Measurements from ENCODE around the gene FIGNL2.
A peak's percentile ranks its signal among the peaks of the same experiment; 100 is the strongest.

FIGNL2 gene

GRCh38 chr12:51867796-51868428 lies 19.4 kb upstream of the FIGNL2 start:
- H3K4me1 ChIP-seq (ENCODE audit: control insufficient read depth in 2 of 2, insufficient read depth in 2 of 2, low read length in 2 of 2): peaks cover 9 to 14% of the 10 kb centered on the region in 2 donors
- no peak overlapping the region for H3K9ac ChIP-seq (ENCODE audit: low read depth in 1 of 2, low read length in 2 of 2)
- no peaks in the 10 kb centered on the region for H3K36me3 ChIP-seq (ENCODE audit: control insufficient read depth in 2 of 2, insufficient read depth in 2 of 2, low read length in 2 of 2)
- H3K4me3 ChIP-seq (ENCODE audit: low read length in 2 of 2): no peak overlapping the region
- peaks cover 12 to 25% of the 10 kb centered on the region in 2 donors for H3K27me3 ChIP-seq (ENCODE audit: control insufficient read depth in 2 of 2, insufficient read depth in 2 of 2, low read length in 2 of 2)
- no peak overlapping the region for H3K27ac ChIP-seq (ENCODE audit: low read depth in 2 of 2, low read length in 2 of 2)
- H3K9me3 ChIP-seq (ENCODE audit: control insufficient read depth in 2 of 2, low read length in 2 of 2): no peaks in the 10 kb centered on the region

DNA sequence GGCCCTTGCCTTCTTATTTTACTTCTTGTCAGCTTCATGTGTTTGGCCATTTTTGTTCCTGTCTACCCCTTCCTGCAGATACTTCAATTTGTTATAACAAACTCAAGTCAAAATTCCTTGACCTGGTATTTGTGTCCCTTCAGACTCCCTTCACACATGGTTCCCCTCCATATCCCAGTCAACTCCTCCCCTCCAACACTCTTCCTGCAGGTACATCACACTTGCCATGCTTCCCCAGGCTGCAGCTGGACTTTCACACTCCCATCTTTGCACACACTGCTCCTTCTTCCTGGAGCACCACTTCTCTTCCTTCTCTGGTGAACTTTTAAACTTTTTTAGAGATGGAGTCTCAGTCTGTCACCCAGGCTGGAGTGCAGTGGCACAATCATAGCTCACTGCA lies 18.9 kb upstream of the FIGNL2 start:
- Histone ChIP-seq H3K9me3 (ENCODE audit: control insufficient read depth in 2 of 2, low read length in 2 of 2) (no peaks in the 10 kb centered on the region), H3K9ac (ENCODE audit: low read depth in 1 of 2, low read length in 2 of 2) (no peak overlapping the region), H3K27ac (ENCODE audit: low read depth in 2 of 2, low read length in 2 of 2) (no peak overlapping the region), H3K4me3 (ENCODE audit: low read length in 2 of 2) (no peak overlapping the region), H3K36me3 (ENCODE audit: control insufficient read depth in 2 of 2, insufficient read depth in 2 of 2, low read length in 2 of 2) (no peaks in the 10 kb centered on the region), H3K27me3 (ENCODE audit: control insufficient read depth in 2 of 2, insufficient read depth in 2 of 2, low read length in 2 of 2) (peaks cover 12 to 26% of the 10 kb centered on the region in 2 donors), H3K4me1 (ENCODE audit: control insufficient read depth in 2 of 2, insufficient read depth in 2 of 2, low read length in 2 of 2) (peaks cover 9 to 14% of the 10 kb centered on the region in 2 donors)

DNA sequence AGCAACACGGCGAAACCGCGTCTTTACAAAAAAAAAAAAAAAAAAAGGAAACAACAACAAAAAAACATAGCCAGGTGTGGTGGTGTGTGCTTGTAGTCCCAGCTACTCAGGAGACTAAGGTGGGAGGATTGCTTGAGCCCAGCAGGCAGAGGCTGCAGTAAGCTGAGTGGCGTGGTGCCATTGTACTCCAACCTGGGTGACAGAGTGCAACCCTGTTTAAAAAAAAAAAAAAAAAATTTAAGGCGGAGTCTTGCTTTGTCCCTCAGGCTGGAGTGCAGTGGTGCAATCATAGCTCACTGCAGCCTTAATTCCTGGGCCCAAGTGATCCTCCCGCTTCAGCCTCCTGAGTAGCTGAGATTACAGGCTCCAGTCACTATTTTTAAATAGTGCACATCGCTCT lies 18.2 kb upstream of the FIGNL2 start:
- no peaks in the 10 kb centered on the region for H3K36me3 ChIP-seq (ENCODE audit: control insufficient read depth in 2 of 2, insufficient read depth in 2 of 2, low read length in 2 of 2)
- no peak overlapping the region for H3K9ac ChIP-seq (ENCODE audit: low read depth in 1 of 2, low read length in 2 of 2)
- H3K27ac ChIP-seq (ENCODE audit: low read depth in 2 of 2, low read length in 2 of 2): no peak overlapping the region
- peaks cover 6 to 14% of the 10 kb centered on the region in 2 donors for H3K4me1 ChIP-seq (ENCODE audit: control insufficient read depth in 2 of 2, insufficient read depth in 2 of 2, low read length in 2 of 2)
- H3K9me3 ChIP-seq (ENCODE audit: control insufficient read depth in 2 of 2, low read length in 2 of 2): no peaks in the 10 kb centered on the region
- H3K27me3 ChIP-seq (ENCODE audit: control insufficient read depth in 2 of 2, insufficient read depth in 2 of 2, low read length in 2 of 2): peaks cover 16 to 26% of the 10 kb centered on the region in 2 donors
- H3K4me3 ChIP-seq (ENCODE audit: low read length in 2 of 2): no peak overlapping the region

- Histone ChIP-seq H3K27ac (ENCODE audit: low read depth in 2 of 2, low read length in 2 of 2) (no peak overlapping the region), H3K9ac (ENCODE audit: low read depth in 1 of 2, low read length in 2 of 2) (no peak overlapping the region), H3K36me3 (ENCODE audit: control insufficient read depth in 2 of 2, insufficient read depth in 2 of 2, low read length in 2 of 2) (no peaks in the 10 kb centered on the region), H3K27me3 (ENCODE audit: control insufficient read depth in 2 of 2, insufficient read depth in 2 of 2, low read length in 2 of 2) (peaks cover 16 to 26% of the 10 kb centered on the region in 2 donors), H3K4me1 (ENCODE audit: control insufficient read depth in 2 of 2, insufficient read depth in 2 of 2, low read length in 2 of 2) (peaks cover 6 to 14% of the 10 kb centered on the region in 2 donors), H3K4me3 (ENCODE audit: low read length in 2 of 2) (no peak overlapping the region), H3K9me3 (ENCODE audit: control insufficient read depth in 2 of 2, low read length in 2 of 2) (no peaks in the 10 kb centered on the region)
These were observed 17.8 kb upstream of the FIGNL2 start for GRCh38 chr12:51866324-51866723.

DNA sequence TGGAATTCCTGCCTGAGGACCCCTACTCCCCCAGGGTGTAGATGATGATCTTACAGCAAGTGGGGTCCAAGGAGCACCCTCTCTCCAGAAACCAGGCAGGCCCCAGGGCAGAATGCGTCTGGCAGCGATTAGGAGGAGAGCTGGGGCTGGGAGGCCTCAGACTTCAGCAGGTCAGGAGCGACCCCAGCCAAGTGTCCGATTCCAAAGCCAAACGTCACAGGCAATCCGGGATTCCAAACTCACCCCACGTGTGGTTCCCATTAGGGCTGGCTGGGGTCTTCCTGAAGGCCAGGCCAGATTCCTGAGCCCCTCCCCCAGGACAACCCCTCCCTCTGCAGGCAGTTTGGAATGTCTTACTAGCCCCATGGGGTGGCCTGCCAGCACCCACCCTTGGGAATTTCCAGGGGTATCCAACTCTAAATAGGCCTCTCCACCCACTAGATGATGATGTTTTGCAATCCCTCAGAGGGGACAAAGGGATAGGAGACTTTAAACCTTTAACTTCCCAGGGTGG lies 17.3 kb upstream of the FIGNL2 start:
- H3K4me1 ChIP-seq (ENCODE audit: control insufficient read depth in 2 of 2, insufficient read depth in 2 of 2, low read length in 2 of 2): peaks cover 6 to 14% of the 10 kb centered on the region in 2 donors
- no peak overlapping the region for H3K27ac ChIP-seq (ENCODE audit: low read depth in 2 of 2, low read length in 2 of 2)
- no peak overlapping the region for H3K9ac ChIP-seq (ENCODE audit: low read depth in 1 of 2, low read length in 2 of 2)
- no peak overlapping the region for H3K4me3 ChIP-seq (ENCODE audit: low read length in 2 of 2)
- no peaks in the 10 kb centered on the region for H3K36me3 ChIP-seq (ENCODE audit: control insufficient read depth in 2 of 2, insufficient read depth in 2 of 2, low read length in 2 of 2)
- no peaks in the 10 kb centered on the region for H3K9me3 ChIP-seq (ENCODE audit: control insufficient read depth in 2 of 2, low read length in 2 of 2)
- H3K27me3 ChIP-seq (ENCODE audit: control insufficient read depth in 2 of 2, insufficient read depth in 2 of 2, low read length in 2 of 2): peaks cover 16 to 28% of the 10 kb centered on the region in 2 donors

- no peak overlapping the region for H3K27ac ChIP-seq (ENCODE audit: low read depth in 2 of 2, low read length in 2 of 2)
- H3K9ac ChIP-seq (ENCODE audit: low read depth in 1 of 2, low read length in 2 of 2): no peak overlapping the region
- H3K36me3 ChIP-seq (ENCODE audit: control insufficient read depth in 2 of 2, insufficient read depth in 2 of 2, low read length in 2 of 2): no peaks in the 10 kb centered on the region
- H3K9me3 ChIP-seq (ENCODE audit: control insufficient read depth in 2 of 2, low read length in 2 of 2): no peaks in the 10 kb centered on the region
- no peak overlapping the region for H3K4me3 ChIP-seq (ENCODE audit: low read length in 2 of 2)
- H3K4me1 ChIP-seq (ENCODE audit: control insufficient read depth in 2 of 2, insufficient read depth in 2 of 2, low read length in 2 of 2): peaks cover 6 to 12% of the 10 kb centered on the region in 2 donors
- peaks cover 16 to 23% of the 10 kb centered on the region in 2 donors for H3K27me3 ChIP-seq (ENCODE audit: control insufficient read depth in 2 of 2, insufficient read depth in 2 of 2, low read length in 2 of 2)
These were observed 16.5 kb upstream of the FIGNL2 start for GRCh38 chr12:51864833-51865670.

DNA sequence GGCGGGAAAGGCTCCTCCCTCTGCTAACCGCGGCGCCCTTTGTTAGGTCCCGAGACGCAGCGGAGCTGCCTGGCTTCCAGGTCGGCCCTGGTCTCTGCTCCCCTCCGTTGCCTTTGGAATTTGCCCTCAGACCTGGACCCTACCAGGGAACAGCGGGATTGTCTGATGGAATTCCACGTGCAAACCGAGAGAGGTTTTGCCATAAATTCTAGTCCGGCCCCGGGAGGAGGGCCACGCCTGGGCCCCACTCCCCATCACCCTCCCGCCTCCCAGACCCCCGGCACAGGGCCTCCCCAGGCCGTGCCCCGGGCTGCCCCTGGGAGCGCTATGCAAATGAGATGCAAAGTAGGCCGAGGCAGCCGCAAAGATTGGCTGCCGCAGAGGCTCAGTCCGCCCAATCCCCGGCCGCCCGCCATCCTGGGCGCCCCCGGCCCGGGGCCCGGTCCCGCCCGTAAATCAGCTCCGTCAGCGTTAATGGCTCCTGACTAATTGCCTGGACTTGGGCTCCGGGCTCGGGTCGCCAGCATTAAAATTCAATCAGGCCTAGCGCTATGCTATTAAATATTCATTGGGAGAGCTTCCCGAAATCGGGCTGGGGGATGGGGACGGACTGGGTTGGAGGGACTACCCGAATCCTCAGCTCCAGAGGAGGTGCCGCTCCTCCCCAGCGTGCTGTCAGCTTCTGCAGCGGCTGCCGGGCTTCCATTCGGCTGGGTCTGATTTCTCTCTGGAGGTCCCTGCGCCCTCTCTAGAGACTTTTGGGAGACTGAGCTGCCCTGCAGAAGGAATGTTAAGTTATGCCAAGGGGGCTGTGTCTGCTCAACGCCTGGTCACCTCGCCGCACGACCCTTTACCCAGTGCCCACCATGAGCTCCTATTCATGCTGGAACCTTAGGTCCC lies 15.7 kb upstream of the FIGNL2 start:
- Histone ChIP-seq H3K27me3 (ENCODE audit: control insufficient read depth in 2 of 2, insufficient read depth in 2 of 2, low read length in 2 of 2) (peaks cover 12 to 20% of the 10 kb centered on the region in 2 donors), H3K36me3 (ENCODE audit: control insufficient read depth in 2 of 2, insufficient read depth in 2 of 2, low read length in 2 of 2) (no peaks in the 10 kb centered on the region), H3K4me3 (ENCODE audit: low read length in 2 of 2) (peak overlapping the region in 1 of 2 donors; percentile 37), H3K27ac (ENCODE audit: low read depth in 2 of 2, low read length in 2 of 2) (no peak overlapping the region), H3K4me1 (ENCODE audit: control insufficient read depth in 2 of 2, insufficient read depth in 2 of 2, low read length in 2 of 2) (peaks cover 6 to 10% of the 10 kb centered on the region in 2 donors), H3K9ac (ENCODE audit: low read depth in 1 of 2, low read length in 2 of 2) (no peak overlapping the region), H3K9me3 (ENCODE audit: control insufficient read depth in 2 of 2, low read length in 2 of 2) (no peaks in the 10 kb centered on the region)

- Histone ChIP-seq H3K9ac (ENCODE audit: low read depth in 1 of 2, low read length in 2 of 2) (no peak overlapping the region), H3K4me3 (ENCODE audit: low read length in 2 of 2) (no peak overlapping the region), H3K27me3 (ENCODE audit: control insufficient read depth in 2 of 2, insufficient read depth in 2 of 2, low read length in 2 of 2) (peaks cover 9 to 18% of the 10 kb centered on the region in 2 donors)
These were observed 14.9 kb upstream of the FIGNL2 start for GRCh38 chr12:51863363-51863932.

DNA sequence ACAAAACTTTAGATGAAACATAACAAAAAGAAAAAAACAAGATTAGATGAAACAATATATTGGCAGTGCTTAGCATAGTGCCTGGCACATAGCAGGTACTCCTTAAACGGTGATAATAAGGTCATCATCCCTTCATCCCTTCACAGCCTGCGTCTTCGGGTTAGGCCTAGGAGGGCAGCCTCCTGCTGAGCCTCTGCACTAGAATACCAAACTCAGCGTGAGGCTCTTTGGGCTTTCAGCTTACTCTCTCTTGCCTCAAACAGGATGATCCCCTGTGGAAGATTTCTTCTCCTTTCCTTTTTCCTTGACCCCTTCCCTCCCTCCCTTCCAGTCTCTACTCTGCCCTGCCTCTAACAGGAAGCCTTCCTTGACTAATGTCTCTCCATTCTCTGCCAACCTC lies 14.4 kb upstream of the FIGNL2 start:
- Histone ChIP-seq H3K9ac (ENCODE audit: low read depth in 1 of 2, low read length in 2 of 2) (no peak overlapping the region), H3K27ac (ENCODE audit: low read depth in 2 of 2, low read length in 2 of 2) (no peak overlapping the region), H3K36me3 (ENCODE audit: control insufficient read depth in 2 of 2, insufficient read depth in 2 of 2, low read length in 2 of 2) (no peaks in the 10 kb centered on the region), H3K27me3 (ENCODE audit: control insufficient read depth in 2 of 2, insufficient read depth in 2 of 2, low read length in 2 of 2) (peaks cover 9 to 14% of the 10 kb centered on the region in 2 donors), H3K4me1 (ENCODE audit: control insufficient read depth in 2 of 2, insufficient read depth in 2 of 2, low read length in 2 of 2) (peaks cover 3% of the 10 kb centered on the region in 2 donors), H3K4me3 (ENCODE audit: low read length in 2 of 2) (no peak overlapping the region), H3K9me3 (ENCODE audit: control insufficient read depth in 2 of 2, low read length in 2 of 2) (no peaks in the 10 kb centered on the region)

More at GRCh38 chr12:51863363-51863932, 14.9 kb upstream of the FIGNL2 start:
- Histone ChIP-seq H3K36me3 (ENCODE audit: control insufficient read depth in 2 of 2, insufficient read depth in 2 of 2, low read length in 2 of 2) (no peaks in the 10 kb centered on the region), H3K9me3 (ENCODE audit: control insufficient read depth in 2 of 2, low read length in 2 of 2) (no peaks in the 10 kb centered on the region), H3K4me1 (ENCODE audit: control insufficient read depth in 2 of 2, insufficient read depth in 2 of 2, low read length in 2 of 2) (peaks cover 3 to 4% of the 10 kb centered on the region in 2 donors), H3K27ac (ENCODE audit: low read depth in 2 of 2, low read length in 2 of 2) (no peak overlapping the region)

Measured in mucosa of rectum (tissue), 2 donors.